Neural cell (in vitro differentiated cells): ENCODE data around the gene DIS3L. TPM values are rescaled to one million over a fixed set of nuclear protein-coding genes. Genes with fewer than 3 reads are reported as not detected.
"Not testable (repeated sequence)": the region's sequence is repeated elsewhere in the genome, so short reads cannot be mapped to it uniquely, and the experiment has no call there.

Source experiments
- H2AFZ ChIP-seq: fragments of 200-600, 300-800 bp; sonication (generic), shearing (Covaris generic); 2 replicates; pipeline ENCODE4 v1.6.0; 2014; ENCODE audit warnings: low read depth, mild to moderate bottlenecking, antibody characterized with exemption, low read length, moderate library complexity
- H3F3A ChIP-seq: fragments of 200-600 bp; shearing (Covaris generic); 2 replicates; pipeline ENCODE4 v1.6.1; 2016; ENCODE audit warnings: mild to moderate bottlenecking, moderate library complexity, mixed read lengths, antibody characterized with exemption, low read length; ENCODE audit not compliant: insufficient read depth, poor library complexity, severe bottlenecking
- H3K27ac ChIP-seq: fragments of 200-600, 300-800 bp; sonication (generic), shearing (Covaris generic); 2 replicates; pipeline ENCODE4 v1.5.1; 2014; ENCODE audit warnings: mild to moderate bottlenecking, low read length, moderate library complexity
- H3K27me3 ChIP-seq: fragments of 300-800, 200-600 bp; sonication (generic), shearing (Covaris generic); 2 replicates; pipeline ENCODE4 v1.6.0; 2014; ENCODE audit warnings: mild to moderate bottlenecking, low read depth, low read length, moderate library complexity; ENCODE audit not compliant: insufficient read depth
- H3K36me3 ChIP-seq: fragments of 300-800, 200-600 bp; sonication (generic), shearing (Covaris generic); 2 replicates; pipeline ENCODE4 v1.5.1; 2014; ENCODE audit warnings: mild to moderate bottlenecking, antibody characterized with exemption, low read length, moderate library complexity; ENCODE audit not compliant: insufficient read depth
- H3K4me2 ChIP-seq: fragments of 300-800, 200-600 bp; sonication (generic), shearing (Covaris generic); 2 replicates; pipeline ENCODE4 v1.6.0; 2014; ENCODE audit warnings: mild to moderate bottlenecking, low read length
- H3K4me3 ChIP-seq: fragments of 300-800, 200-600 bp; sonication (generic), shearing (Covaris generic); 2 replicates; pipeline ENCODE4 v1.5.1; 2014; ENCODE audit warnings: mild to moderate bottlenecking, low read length, moderate library complexity
- H3K79me2 ChIP-seq: fragments of 200-600 bp; shearing (Covaris generic); replicated peaks from 2 replicates; pipeline ENCODE4 v1.6.0; 2014; ENCODE audit warnings: mild to moderate bottlenecking, low read length, moderate library complexity; ENCODE audit not compliant: insufficient read depth
- H3K9ac ChIP-seq: fragments of 300-800, 200-600 bp; sonication (generic), shearing (Covaris generic); 2 replicates; pipeline ENCODE4 v1.6.1; 2016; ENCODE audit warnings: mild to moderate bottlenecking, low read length, mixed read lengths
- H3K9me2 ChIP-seq: fragments of 200-600 bp; shearing (Covaris generic); 2 replicates; pipeline ENCODE4 v1.6.1; 2016; ENCODE audit warnings: mild to moderate bottlenecking, low read length, mixed read lengths; ENCODE audit not compliant: insufficient read depth
- H3K9me3 ChIP-seq: fragments of 200-600, 300-800 bp; sonication (generic), shearing (Covaris generic); 2 replicates; pipeline ENCODE4 v1.6.1; 2016; ENCODE audit warnings: mild to moderate bottlenecking, mixed run types, low read length, moderate library complexity, mixed read lengths
- H4K20me1 ChIP-seq: fragments of 200-600 bp; shearing (Covaris generic); 2 replicates; pipeline ENCODE4 v1.6.1; 2016; ENCODE audit warnings: mild to moderate bottlenecking, mixed run types; ENCODE audit not compliant: insufficient read depth
- CTCF ChIP-seq: fragments of 450-650 bp; IDR thresholded peaks from 2 replicates; pipeline ENCODE4 v1.5.1; 2014; ENCODE audit warnings: antibody characterized with exemption, mild to moderate bottlenecking, moderate library complexity; ENCODE audit not compliant: poor library complexity, severe bottlenecking
- EP300 ChIP-seq: fragments of 450-650 bp; conservative IDR thresholded peaks from 2 replicates; pipeline ENCODE4 v1.6.1; 2014; ENCODE audit warnings: antibody characterized with exemption, mild to moderate bottlenecking, moderate library complexity; ENCODE audit not compliant: poor library complexity, severe bottlenecking
- EZH2 ChIP-seq: fragments of 200-600, 300-800 bp; shearing (Covaris generic), sonication (generic); IDR thresholded peaks from 2 replicates; pipeline ENCODE4 v1.6.1; 2014; ENCODE audit warnings: antibody characterized with exemption, low read length, borderline replicate concordance, mild to moderate bottlenecking; ENCODE audit not compliant: insufficient read depth, poor library complexity, severe bottlenecking
- MXI1 ChIP-seq: fragments of 450-650 bp; conservative IDR thresholded peaks from 2 replicates; pipeline ENCODE4 v1.6.1; 2014; ENCODE audit warnings: antibody characterized with exemption, mild to moderate bottlenecking; ENCODE audit not compliant: poor library complexity, severe bottlenecking
- POLR2AphosphoS5 ChIP-seq: IDR thresholded peaks from 2 replicates; pipeline ENCODE4 v1.6.1; 2012
- RAD21 ChIP-seq: fragments of 450-650 bp; conservative IDR thresholded peaks from 2 replicates; pipeline ENCODE4 v1.6.1; 2014; ENCODE audit warnings: antibody characterized with exemption, mild to moderate bottlenecking, moderate library complexity
- REST ChIP-seq: IDR thresholded peaks from 2 replicates; pipeline ENCODE4 v1.6.1; 2012; ENCODE audit warnings: borderline replicate concordance
- SMC3 ChIP-seq: fragments of 450-650 bp; conservative IDR thresholded peaks from 2 replicates; pipeline ENCODE4 v1.6.1; 2014; ENCODE audit warnings: antibody characterized with exemption, mild to moderate bottlenecking, moderate library complexity; ENCODE audit not compliant: poor library complexity
- TAF1 ChIP-seq: IDR thresholded peaks from 2 replicates; pipeline ENCODE4 v1.6.1; 2012; ENCODE audit warnings: low read depth
- polyA minus RNA-seq: library from RNA; depleted of rRNA, polyadenylated mRNA; stranded (reverse); fragments of >200 nt; gene quantifications from 2 replicates; pipeline ENCODE4 v1.2.3, GENCODE V29; 2014
- polyA plus RNA-seq: library from polyadenylated mRNA; depleted of rRNA; stranded (reverse); fragments of >200 nt; gene quantifications from 2 replicates; pipeline ENCODE4 v1.2.3, GENCODE V29; 2014

DIS3L gene
- polyA plus RNA-seq, result 9.9 and 16.8 TPM in 2 replicates
- polyA minus RNA-seq, result 25.8 and 27.9 TPM in 2 replicates

DNA sequence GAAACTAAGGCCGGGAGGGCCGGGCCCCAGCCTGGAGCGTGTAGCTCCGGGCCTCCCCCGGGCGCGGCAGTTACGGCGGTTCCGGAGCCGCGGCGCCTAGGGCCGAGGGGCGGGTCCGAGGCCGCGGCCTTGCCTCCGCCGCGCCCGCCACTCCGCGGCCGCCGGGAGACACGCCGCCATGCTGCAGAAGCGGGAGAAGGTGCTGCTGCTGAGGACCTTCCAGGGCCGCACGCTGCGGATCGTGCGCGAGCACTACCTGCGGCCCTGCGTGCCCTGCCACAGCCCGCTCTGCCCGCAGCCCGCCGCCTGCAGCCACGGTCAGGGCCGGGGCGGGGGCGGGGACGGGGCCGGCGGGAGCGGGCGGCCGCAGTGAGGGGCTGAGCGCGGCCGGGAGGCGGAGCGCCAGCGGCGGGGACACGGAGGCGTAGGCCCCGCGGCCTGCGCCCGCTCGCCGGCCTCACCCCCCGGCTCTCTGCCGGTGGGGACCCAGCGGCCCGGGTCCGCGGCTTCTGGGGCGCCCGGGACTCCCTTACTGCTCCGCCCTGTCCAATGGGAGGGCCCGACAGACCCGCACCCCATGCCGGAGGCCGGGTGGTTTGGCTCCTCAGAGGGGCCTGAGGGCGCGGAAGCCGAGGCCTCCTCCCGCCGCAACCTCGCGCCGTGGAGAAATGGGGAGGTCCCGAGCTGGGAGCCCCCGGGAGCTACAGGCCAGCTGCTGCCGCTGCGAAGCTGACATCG is at the start of gene DIS3L:
Gene DIS3L, plus strand, starts transcription at position 150 of the 738 bp plus-strand sequence. Its CDS starts 29 bp downstream, at position 179.
- Histone ChIP-seq H2AFZ (peak within 1 kb of the TSS; percentile 66), H4K20me1 (no peaks in the 10 kb centered on the region), H3K9ac (peak within 1 kb of the TSS; percentile 72), H3F3A (no peaks in the 10 kb centered on the region), H3K4me2 (peak within 1 kb of the TSS; percentile 88), H3K9me2 (no peaks in the 10 kb centered on the region), H3K36me3 (no peaks in the 10 kb centered on the region), H3K27me3 (no peaks in the 10 kb centered on the region), H3K79me2 (peaks cover 3% of the 10 kb centered on the region), H3K27ac (peak within 1 kb of the TSS; percentile 63), H3K9me3 (no peaks in the 10 kb centered on the region), H3K4me3 (peak within 1 kb of the TSS; percentile 67)
- TF ChIP-seq CTCF (no peak), SMC3 (no peak), MXI1 (peak; percentile 55), EZH2 (no peak), POLR2AphosphoS5 (peak; percentile 43), EP300 (no peak), TAF1 (peak; percentile 63), RAD21 (no peak), REST (no peak)

DNA sequence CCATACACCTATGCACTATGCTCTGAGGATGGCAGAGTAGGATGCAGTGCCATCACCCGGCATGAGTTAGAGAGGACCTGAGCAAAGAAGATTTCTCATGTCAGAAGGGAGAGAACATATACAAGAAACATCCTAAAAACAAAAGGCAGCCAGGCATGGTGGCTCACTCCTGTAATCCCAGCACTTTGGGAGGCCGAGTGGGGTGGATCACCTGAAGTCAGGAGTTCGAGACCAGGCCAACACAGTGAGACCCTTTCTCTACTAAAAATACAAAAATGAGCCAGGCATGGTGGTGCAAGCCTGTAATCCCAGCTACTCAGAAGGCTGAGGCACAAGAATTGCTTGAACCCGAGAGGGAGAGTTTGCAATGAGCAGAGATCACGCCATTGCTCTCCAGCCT is 47.5 kb upstream of the DIS3L start:
- not testable (repeated sequence) for H3K36me3 ChIP-seq, H3K27ac ChIP-seq, H3K4me3 ChIP-seq, H3K9me2 ChIP-seq, H3K9me3 ChIP-seq, H3K27me3 ChIP-seq, H2AFZ ChIP-seq, H3K4me2 ChIP-seq, H3K9ac ChIP-seq, H4K20me1 ChIP-seq, H3K79me2 ChIP-seq, H3F3A ChIP-seq
